ENCODE results near the gene HOXD11. TPM values are rescaled to one million over a fixed set of nuclear protein-coding genes. Genes with fewer than 3 reads are reported as not detected.

The HOXD11 gene
- total and polyA plus RNA-seq, 2 donors (not counting 3 experiments of a cell fraction or from before 2014, with no cell fraction given): not detected

GRCh38 chr2:176146101-176146500 is 39.0 kb downstream of the HOXD11 start:
- no peak for TF ChIP-seq GATA2 (IDR thresholded peaks at IDR 0.05; ENCODE audit: insufficient read depth, insufficient read length, low read depth, low read length)
- TF ChIP-seq FOS (IDR thresholded peaks at IDR 0.05; ENCODE audit: borderline replicate concordance, insufficient read depth, low read length): no peak
- TF ChIP-seq, protein P1, sequence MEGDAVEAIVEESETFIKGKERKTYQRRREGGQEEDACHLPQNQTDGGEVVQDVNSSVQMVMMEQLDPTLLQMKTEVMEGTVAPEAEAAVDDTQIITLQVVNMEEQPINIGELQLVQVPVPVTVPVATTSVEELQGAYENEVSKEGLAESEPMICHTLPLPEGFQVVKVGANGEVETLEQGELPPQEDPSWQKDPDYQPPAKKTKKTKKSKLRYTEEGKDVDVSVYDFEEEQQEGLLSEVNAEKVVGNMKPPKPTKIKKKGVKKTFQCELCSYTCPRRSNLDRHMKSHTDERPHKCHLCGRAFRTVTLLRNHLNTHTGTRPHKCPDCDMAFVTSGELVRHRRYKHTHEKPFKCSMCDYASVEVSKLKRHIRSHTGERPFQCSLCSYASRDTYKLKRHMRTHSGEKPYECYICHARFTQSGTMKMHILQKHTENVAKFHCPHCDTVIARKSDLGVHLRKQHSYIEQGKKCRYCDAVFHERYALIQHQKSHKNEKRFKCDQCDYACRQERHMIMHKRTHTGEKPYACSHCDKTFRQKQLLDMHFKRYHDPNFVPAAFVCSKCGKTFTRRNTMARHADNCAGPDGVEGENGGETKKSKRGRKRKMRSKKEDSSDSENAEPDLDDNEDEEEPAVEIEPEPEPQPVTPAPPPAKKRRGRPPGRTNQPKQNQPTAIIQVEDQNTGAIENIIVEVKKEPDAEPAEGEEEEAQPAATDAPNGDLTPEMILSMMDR (IDR thresholded peaks at IDR 0.05; ENCODE audit: extremely low read depth in 1 of 2, insufficient read depth in 1 of 2, low read depth in 1 of 2, low read length in 2 of 2): no peak
- no peak for TF ChIP-seq JUN (IDR thresholded peaks at IDR 0.05; ENCODE audit: borderline replicate concordance, insufficient read depth, insufficient read length, low read depth)
- TF ChIP-seq, protein P2, sequence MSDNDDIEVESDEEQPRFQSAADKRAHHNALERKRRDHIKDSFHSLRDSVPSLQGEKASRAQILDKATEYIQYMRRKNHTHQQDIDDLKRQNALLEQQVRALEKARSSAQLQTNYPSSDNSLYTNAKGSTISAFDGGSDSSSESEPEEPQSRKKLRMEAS (IDR thresholded peaks at IDR 0.05; ENCODE audit: insufficient read depth, insufficient read length): no peak
- no peak for TF ChIP-seq MYC (IDR thresholded peaks at IDR 0.05; ENCODE audit: low read depth, low read length)
- TF ChIP-seq POLR2A (IDR thresholded peaks at IDR 0.05; ENCODE audit: low read depth, low read length): no peak
- TF ChIP-seq POLR2AphosphoS5 (IDR thresholded peaks at IDR 0.05; ENCODE audit: insufficient read depth, low read depth, low read length): no peak
- TF ChIP-seq EZH2 (IDR thresholded peaks at IDR 0.05; ENCODE audit: borderline replicate concordance, low read depth, low read length, severe bottlenecking): no peak
- Histone ChIP-seq H3K27me3 (ENCODE audit: control insufficient read depth in 2 of 2, insufficient read depth in 2 of 2, low read length in 2 of 2) (no peaks in the 10 kb centered on the region), H3K36me3 (ENCODE audit: control insufficient read depth in 2 of 2, extremely low read depth in 1 of 2, insufficient read depth in 2 of 2, low read length in 2 of 2) (peaks cover 2 to 9% of the 10 kb centered on the region in 2 experiments), H3K9me1 (replicated peaks; ENCODE audit: control insufficient read depth, extremely low read depth, insufficient read depth, low read length) (no peaks in the 10 kb centered on the region), H3K79me2 (ENCODE audit: control insufficient read depth, insufficient read depth, low read length) (peaks cover 68% of the 10 kb centered on the region), H3K4me2 (ENCODE audit: insufficient read depth, low read length) (no peak overlapping the region), H3K9me3 (replicated peaks; ENCODE audit: control insufficient read depth, insufficient read depth, low read length) (no peaks in the 10 kb centered on the region), H2AFZ (ENCODE audit: low read depth, low read length) (no peak overlapping the region), H3K9ac (replicated peaks; ENCODE audit: extremely low read depth, insufficient read depth, low read length) (no peak overlapping the region), H3K27ac (ENCODE audit: insufficient read depth, low read depth, low read length) (no peak overlapping the region), H4K20me1 (replicated peaks; ENCODE audit: control insufficient read depth, extremely low read depth, insufficient read depth, low read length) (no peaks in the 10 kb centered on the region), H3K4me3 (replicated peaks in 1 of 3; ENCODE audit: insufficient read depth in 1 of 3, low read depth in 1 of 3, low read length in 3 of 3) (no peak overlapping the region), H3K4me1 (ENCODE audit: control insufficient read depth, extremely low read depth, insufficient read depth, low read length) (no peaks in the 10 kb centered on the region)
- dilution Hi-C loops (cut with MboI; ENCODE audit: extremely low pct_ligation_motif_present, low sequenced_read_pairs): loop anchor here (25.0 kb wide), 1 partner anchor 491 kb away; no protein-coding TSS in a partner anchor
- FAIRE-seq: no peak
- POLR2A ChIA-PET: no interaction called here
- intact Hi-C loops (cut with micrococcal nuclease): no loop called here
- no TSS peak for BruUV-seq (replicated peaks)
- CTCF ChIA-PET: interaction anchor here (1.9 to 9.3 kb wide), 2 partner anchors 307 to 408 kb away, joined by 7 to 338 read pairs; no protein-coding TSS in a partner anchor
- no peak for DNase-seq (ENCODE audit: low read depth, low spot score)

All from endothelial cell of umbilical vein (primary cell).